B cell (primary cell): ENCODE measurements around the gene POU6F1.

Source experiments
- EZH2 ChIP-seq: IDR thresholded peaks from 2 replicates; pipeline ENCODE4 v1.6.1; 2012; ENCODE audit warnings: borderline replicate concordance, low read depth, mild to moderate bottlenecking, moderate library complexity, low read length; ENCODE audit not compliant: insufficient read depth, poor library complexity, severe bottlenecking
- TF ChIP-seq, protein P1 (sequence below): fragments of 200-600 bp; IDR thresholded peaks from one replicate; pipeline ENCODE4 v1.8.0; 2022; ENCODE audit warnings: antibody characterized with exemption, mild to moderate bottlenecking

DNA sequence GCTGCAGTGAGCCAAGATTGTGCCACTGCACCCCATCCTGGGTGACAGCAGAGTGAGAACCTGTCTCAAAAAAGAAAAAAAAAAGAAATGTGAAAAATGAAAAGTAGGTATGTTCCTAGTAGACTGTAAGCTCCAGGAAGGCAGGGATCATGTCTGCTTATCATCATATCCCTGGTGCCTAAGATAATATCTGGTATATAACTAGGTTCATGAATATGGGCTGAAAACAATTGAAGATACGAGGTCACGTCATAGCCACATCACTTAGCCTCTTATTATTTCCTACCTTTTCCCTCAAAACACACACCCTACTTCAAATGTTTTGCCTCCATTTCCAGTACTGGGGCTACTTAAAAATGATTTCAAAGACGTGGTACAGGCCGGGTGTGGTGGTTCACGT lies 3.0 kb downstream of the POU6F1 start:
- TF ChIP-seq, protein P1, sequence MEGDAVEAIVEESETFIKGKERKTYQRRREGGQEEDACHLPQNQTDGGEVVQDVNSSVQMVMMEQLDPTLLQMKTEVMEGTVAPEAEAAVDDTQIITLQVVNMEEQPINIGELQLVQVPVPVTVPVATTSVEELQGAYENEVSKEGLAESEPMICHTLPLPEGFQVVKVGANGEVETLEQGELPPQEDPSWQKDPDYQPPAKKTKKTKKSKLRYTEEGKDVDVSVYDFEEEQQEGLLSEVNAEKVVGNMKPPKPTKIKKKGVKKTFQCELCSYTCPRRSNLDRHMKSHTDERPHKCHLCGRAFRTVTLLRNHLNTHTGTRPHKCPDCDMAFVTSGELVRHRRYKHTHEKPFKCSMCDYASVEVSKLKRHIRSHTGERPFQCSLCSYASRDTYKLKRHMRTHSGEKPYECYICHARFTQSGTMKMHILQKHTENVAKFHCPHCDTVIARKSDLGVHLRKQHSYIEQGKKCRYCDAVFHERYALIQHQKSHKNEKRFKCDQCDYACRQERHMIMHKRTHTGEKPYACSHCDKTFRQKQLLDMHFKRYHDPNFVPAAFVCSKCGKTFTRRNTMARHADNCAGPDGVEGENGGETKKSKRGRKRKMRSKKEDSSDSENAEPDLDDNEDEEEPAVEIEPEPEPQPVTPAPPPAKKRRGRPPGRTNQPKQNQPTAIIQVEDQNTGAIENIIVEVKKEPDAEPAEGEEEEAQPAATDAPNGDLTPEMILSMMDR: no peak
- no peak for TF ChIP-seq EZH2
